HG02642 (cell line): Measurements from ENCODE around the gene LCN10.
"Not testable (repeated sequence)": the region's sequence is repeated elsewhere in the genome, so short reads cannot be mapped to it uniquely, and the experiment has no call there.

Source experiments
- ATAC-seq: cut with Tn5 transposase; IDR thresholded peaks from one replicate; pipeline ENCODE4 v1.9.1; 2021; ENCODE audit warnings: mild to moderate bottlenecking; ENCODE audit not compliant: unreplicated experiment, poor library complexity

The LCN10 gene

DNA sequence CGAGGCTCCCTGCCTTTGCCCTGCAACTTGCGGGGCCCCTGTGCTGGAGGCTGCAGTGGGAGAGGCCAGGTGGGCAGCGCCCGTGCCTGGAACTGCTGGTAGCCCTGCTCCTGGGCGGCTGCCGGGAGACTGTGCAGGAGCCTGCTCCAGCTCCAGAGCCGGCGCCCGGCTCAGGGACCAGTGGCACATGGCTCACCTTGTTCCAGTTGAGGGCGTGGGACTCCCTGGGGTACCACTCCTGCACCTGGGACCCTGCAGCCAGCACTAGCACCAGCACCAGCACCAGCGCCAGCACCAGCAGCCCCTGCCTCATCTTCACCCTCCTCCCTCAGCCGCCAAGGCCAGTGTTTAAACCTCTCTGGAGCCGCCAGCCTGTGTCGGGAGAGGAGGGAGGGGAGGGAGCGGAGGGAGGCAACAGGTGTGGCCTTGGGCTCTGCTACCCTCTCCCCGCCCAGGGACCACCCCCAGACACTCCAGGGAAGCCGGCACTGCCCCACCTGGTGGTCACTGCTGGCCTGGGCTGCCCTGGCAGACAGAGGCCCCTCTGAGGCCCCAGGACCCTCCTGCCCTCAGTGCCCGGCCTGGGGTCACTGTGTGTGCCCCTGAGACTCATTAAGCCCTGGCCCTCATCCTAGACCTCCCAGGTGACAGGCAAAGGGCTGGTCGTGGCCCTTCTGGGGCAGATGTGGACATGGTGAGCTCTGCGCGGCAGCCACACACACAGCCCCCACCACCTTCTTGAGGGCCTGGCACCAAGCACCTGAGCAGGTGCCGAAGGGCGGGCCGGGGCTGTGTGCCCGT, at the start of gene LCN10:
LCN10 (minus strand) TSS at position 350 of the 801 bp plus-strand sequence; CDS start at position 313, 37 bp downstream.
- no peak for ATAC-seq

- peak; percentile 10 for ATAC-seq
Measured at GRCh38 chr9:136791516-136792276, 49.0 kb upstream of the LCN10 start.

DNA sequence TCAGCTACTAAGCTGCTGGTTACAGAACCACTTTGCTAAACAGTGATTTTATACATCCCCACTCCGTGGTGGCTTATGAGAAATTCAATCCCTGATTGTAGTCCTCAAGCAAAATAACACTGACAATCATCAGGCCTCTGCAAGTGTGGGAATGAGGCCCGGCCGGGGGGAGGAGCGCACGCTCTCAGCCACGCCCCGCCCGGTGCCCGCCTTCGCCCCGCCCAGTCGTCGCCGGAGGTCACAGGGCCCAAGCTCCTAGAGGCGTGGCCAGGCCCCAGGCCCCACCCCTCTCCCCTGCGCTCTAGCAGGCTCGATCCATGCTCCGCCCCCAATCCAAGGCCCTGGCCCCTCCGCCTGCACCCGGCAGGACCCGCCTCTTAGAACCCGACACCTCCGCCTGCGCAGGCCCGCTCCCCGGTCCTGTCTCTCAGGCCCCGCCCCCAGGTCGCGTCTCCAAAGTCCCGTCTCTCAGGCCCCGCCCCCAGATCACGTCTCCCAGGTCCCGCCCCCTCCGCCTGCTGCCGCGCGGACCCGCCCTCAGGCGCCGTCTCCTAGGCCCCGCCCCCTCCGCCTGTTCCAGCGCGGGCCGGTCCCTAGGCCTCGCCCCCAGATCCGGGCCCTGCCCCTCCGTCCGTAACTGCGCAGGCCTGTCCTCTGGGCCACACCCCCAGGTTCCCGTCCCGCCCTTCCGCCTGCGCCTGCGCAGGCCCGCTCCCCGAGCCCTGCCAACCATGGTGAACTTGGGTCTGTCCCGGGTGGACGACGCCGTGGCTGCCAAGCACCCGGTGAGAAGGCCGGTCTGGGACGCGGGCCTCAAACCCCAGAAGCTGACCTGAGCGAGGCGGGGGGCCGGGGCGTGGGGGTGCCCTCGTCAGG, 48.1 kb upstream of the LCN10 start, which contains the start of gene TMEM141:
TMEM141 (plus strand) TSS at position 705 of the 876 bp plus-strand sequence; CDS start at position 732, 27 bp downstream.
- ATAC-seq, result peak; percentile 87

GRCh38 chr9:136789523-136789937, 46.8 kb upstream of the LCN10 start:
- no peak for ATAC-seq

- ATAC-seq, result not testable (repeated sequence)
Measured at GRCh38 chr9:136788644-136789522, 46.1 kb upstream of the LCN10 start.

GRCh38 chr9:136787690-136788400, 45.1 kb upstream of the LCN10 start:
- no peak for ATAC-seq

GRCh38 chr9:136786983-136787382, 44.2 kb upstream of the LCN10 start:
- not testable (repeated sequence) for ATAC-seq

- no peak for ATAC-seq
Measured at GRCh38 chr9:136786451-136786850, 43.7 kb upstream of the LCN10 start.

GRCh38 chr9:136785565-136786355, 43.0 kb upstream of the LCN10 start:
- not testable (repeated sequence) for ATAC-seq

GRCh38 chr9:136784997-136785361, 42.2 kb upstream of the LCN10 start:
- ATAC-seq, result no peak

DNA sequence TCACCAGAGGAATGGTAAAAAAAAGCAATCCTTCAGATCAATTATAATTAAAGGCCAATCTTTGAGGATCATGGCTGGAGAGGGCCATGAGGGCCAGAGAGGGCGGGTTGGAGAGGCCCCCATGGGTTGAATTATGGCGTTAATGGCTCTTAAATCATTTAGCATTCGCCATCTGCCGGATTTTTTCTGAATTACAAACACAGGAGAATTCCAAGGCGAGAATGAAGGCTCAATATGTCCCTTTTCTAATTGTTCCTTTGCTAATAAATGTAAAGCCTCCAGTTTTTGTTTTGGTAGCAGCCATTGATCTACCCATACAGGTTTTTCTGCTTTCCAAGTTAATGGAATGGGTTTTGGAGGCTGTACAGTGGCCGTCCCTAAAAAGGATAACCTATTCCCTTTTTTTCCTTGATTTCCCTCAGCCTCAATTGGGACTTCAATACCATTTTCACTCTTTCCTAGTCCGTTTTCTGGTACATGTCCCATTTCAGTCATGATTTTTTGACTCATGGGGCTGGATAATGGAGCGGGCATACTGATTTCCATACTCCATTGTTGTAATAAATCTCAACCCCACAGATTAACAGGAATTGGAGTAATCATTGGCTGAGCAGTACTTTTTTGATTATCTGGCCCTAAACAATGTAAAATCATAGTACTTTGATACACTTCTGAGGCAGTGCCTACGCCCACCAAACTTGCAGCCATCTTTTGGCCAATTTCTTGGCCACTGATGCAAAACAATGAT, 41.7 kb upstream of the LCN10 start:
- no peak for ATAC-seq

DNA sequence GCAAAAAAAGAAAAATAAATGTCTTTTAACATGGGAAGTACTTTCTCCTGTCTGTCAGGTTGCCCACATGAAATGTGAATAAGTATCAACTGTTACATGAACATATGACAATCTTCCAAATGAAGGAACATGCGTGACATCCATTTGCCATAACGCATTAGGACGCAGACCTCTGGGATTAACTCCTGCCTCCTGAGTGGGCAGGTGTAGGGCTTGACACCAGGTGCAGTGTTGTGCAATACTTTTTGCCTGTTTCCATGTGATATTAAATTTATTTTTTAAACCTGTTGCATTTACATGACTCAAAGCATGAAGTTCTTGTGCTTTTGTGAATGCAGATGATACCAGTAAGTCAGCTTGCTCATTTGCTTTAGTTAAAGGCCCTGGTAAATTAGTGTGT, 39.7 kb upstream of the LCN10 start:
- ATAC-seq, result no peak

- no peak for ATAC-seq
Measured at GRCh38 chr9:136779808-136780207, 37.1 kb upstream of the LCN10 start.

DNA sequence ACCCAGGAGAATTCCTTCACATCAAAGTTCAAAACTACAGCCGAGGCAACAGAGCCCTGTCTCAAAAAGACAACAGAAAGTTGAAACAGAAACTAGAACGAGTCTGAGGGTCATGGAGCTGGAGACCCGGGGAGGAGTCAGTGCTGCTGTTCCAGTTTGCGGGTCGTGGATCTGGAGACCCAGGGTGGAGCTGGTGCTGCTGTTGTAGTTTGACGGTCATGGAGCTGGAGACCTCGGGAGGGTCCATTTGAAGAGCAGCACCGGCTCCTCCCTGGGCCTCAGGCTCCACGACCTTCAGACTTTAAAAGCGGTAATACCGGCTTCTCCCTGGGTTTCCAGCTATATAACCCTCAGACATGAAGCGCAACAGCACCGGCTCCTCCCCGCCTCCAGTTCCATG, 34.6 kb upstream of the LCN10 start:
- no peak for ATAC-seq

DNA sequence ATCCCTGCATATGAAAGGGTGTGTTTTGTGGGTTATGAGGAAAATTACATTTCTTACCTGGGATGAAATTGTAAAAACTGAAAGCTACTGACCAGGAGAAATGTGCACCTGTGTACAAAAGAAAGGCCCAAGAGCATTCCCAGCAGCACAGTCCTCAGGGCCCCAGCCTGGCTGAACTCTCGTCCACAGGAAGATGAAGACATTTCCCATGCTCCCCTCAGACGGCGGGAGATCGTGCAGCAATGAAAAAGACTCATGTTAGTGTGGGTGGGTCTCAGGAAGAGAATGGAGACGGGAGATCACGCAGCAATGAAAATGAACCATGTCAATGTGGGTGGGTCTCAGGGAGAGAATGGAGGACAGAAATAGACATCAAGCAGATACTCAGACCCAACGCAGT, 34.2 kb upstream of the LCN10 start:
- no peak for ATAC-seq

DNA sequence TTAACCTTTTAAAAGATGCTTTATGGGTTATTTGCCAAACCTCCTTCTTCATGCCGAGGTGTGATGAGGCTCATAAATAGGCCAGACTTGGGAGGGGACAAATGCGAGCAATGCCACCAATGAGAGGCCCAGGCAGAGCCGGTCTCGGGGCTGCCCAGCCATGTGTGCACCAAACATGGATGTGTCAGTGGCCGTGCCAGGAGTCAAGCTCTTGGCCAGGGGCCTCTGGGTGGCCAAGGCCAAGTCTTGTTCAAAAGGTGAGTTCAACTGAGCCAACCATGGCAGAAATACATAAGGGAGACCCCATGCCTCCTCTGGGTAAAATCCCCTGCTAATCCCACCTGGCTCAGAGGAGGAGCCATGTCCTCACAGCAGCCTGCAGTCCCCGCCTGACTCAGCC, 32.5 kb upstream of the LCN10 start:
- ATAC-seq, result no peak

DNA sequence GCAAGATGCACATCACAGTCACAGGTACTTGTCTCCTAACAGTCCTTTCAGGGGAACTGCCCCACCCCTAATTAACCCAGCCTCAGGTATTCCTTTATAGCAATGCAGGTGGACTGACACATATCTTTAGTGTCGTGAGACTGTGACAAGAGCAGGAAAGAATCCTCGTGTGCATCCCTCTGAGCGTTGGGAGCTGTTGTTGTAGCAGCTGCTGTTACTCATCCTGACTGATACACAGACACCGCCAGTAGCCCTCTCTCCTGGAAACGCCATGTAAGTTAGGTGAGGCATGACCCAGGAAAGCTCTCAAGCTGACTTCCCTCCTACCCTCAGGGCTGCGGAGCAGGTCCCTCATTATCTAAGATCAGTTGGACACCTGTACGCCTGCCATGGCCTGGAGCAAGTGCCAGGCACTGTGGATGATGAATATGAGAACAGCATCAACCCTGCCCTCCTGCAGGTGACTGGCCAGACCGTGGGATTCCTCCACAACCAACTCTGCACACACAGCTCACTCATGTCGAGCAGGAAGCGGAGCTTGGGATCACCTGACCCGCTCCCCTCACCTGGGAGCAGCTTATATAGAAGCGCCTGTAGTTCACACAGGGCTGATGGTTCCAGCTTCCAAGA, 31.8 kb upstream of the LCN10 start:
- no peak for ATAC-seq
